ENCODE measurements around the gene PAF1.

PAF1 gene

GRCh38 chr19:39416152-39417120 lies 25.5 kb upstream of the PAF1 start:
- no peak for DNase-seq

GRCh38 chr19:39415111-39416046 lies 24.5 kb upstream of the PAF1 start:
- no peak for DNase-seq

- DNase-seq = no peak
Observed at GRCh38 chr19:39413911-39414608, 23.2 kb upstream of the PAF1 start.

DNA sequence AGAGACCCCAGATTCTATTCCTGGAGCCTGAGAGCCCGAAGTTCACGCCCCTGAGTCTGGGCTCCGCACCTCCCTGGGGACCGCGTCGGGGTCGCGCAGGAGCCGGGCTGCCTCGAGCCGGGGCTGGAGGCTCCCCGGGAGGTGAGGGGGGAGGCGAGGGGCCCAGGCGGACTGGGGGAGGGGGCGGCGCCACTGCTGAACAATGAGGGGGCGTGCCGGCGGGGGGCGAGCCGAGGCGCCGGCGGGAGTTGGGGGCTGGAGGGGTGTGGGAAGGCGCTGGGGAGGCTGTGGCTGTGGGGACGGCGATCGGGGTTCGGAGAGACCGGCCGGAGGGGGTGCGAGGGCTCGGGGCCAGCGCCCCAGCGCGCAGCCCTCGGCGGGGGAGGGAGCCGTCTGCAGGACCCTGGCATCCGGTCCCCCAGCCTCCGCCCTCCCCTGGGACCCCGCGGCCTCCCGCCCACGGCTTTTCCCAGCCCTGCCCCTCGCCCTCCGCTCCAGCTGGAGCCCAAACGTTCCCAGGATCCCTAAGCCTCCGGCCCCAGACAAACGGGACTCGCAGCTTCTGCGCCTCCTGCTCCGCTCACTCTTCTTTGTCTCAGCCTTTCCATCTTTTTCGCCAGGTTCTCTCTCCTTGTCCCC lies 22.5 kb upstream of the PAF1 start:
- DNase-seq = peak; percentile 31

- DNase-seq = no peak
Observed at GRCh38 chr19:39412867-39413271, 22.0 kb upstream of the PAF1 start.

DNA sequence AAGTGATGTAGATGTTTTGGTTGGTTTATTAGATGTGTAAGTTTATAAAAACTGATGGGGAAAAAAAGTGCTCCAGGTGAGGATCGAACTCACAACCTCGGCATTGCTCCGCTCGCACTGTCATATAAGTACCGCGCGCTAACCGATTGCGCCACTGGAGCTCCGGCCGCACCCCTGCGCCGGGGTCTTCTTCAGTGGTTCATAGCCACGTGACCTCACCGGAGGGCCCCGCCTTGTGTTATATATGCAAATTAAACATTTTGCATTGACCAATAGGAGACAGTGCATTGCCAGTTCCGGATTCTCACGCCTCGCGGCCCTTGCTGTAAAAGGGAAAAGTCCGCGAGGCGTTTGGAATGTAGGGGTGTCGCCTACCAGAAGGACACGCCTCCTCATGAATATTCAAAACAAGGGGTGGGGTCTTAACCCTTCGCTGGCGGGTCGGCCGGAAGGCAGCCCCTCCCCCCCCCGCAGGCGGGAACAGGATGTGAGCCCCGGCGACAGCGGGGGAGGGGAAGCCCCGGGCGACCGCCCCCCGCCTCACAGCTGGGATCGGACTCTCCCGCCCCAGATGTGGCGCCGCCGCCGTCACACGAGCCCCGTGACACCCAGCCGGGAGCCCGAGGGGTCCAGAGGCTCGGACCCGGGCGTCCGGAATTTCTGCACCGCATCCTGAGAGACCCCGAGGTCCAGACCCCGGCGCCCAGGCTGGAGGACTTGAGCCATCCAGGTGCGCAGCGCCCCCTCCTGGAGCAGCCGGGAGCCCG lies 21.4 kb upstream of the PAF1 start, which contains the start of gene PLEKHG2:
PLEKHG2 (plus strand) TSS at position 570 of the 767 bp plus-strand sequence. CDS start 1,418 bp downstream, outside the sequence.
- DNase-seq = peak; percentile 97

GRCh38 chr19:39411832-39412099 lies 20.9 kb upstream of the PAF1 start:
- DNase-seq = peak; percentile 95

GRCh38 chr19:39411081-39411831 lies 20.4 kb upstream of the PAF1 start:
- DNase-seq = no peak

DNA sequence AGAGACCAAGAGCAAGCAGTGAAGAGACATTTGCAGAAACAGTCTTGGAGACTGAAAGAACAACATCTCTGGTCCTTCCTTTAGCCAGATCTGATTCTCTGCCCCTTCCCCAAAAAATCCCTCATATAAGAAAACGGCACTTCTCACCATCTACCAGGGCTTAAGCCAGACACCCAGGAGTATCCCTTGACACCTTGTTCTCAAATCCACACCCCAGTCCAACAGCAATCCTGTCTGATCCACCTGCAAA lies 19.9 kb upstream of the PAF1 start:
- no peak for DNase-seq

DNA sequence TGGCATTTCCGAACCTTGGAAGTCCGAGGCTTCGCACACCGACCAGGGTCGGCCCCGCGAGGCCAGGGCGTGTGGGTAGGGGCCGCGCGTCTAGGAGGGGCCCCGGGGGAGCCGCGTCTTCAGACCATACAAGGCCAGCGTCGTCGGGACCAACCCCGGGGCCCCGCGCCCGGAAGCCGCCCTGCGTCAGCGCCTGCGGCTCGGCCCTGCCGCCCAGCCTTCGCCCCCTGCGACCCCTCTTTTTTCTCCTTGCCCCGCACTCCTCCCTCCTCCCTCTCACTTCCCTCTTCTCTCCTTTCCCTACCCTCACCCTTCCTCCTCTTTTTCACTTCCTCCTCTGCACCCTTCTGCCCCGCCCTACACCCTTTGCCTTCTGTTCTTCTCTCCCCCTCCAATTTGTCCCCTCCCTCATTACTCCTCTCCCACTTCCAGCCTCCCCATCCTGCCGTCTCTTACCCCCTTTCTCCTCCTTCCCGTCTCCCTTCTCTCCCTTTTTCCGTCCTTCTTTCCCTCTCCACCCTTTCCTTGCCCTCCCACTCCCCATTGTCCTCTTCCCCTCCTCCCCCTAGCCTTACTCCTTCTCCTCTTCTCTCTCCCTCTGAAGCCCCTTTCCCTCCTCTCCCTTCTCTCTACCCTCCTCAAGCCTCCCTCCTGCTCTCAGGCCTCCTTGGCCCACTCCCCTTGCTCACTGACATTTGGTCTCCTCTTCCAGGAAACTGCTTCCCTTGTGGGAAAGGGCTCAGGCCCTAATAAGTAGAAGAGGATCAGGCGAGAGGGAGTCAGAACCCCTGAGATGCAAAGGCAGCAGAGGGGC lies 19.3 kb upstream of the PAF1 start:
- peak; percentile 73 for DNase-seq

- peak; percentile 88 for DNase-seq
Observed at GRCh38 chr19:39409208-39410016, 18.5 kb upstream of the PAF1 start.

GRCh38 chr19:39408392-39409207 lies 17.7 kb upstream of the PAF1 start:
- no peak for DNase-seq

GRCh38 chr19:39407660-39408391 lies 16.9 kb upstream of the PAF1 start:
- peak; percentile 72 for DNase-seq

- DNase-seq = no peak
Observed at GRCh38 chr19:39407410-39407659, 16.4 kb upstream of the PAF1 start.

- peak; percentile 90 for DNase-seq
Observed at GRCh38 chr19:39406656-39407409, 15.9 kb upstream of the PAF1 start, which contains the start of gene ZFP36. Gene ZFP36 (plus strand): TSS chr19:39406847. CDS start chr19:39406905, 58 bp downstream.

GRCh38 chr19:39405958-39406655 lies 15.2 kb upstream of the PAF1 start:
- DNase-seq = peak; percentile 90

All from activated CD4-positive, alpha-beta T cell treated with anti-CD3 and anti-CD28 coated beads for 48 hours (primary cell).